ENCODE data around the gene NTM.

DNA sequence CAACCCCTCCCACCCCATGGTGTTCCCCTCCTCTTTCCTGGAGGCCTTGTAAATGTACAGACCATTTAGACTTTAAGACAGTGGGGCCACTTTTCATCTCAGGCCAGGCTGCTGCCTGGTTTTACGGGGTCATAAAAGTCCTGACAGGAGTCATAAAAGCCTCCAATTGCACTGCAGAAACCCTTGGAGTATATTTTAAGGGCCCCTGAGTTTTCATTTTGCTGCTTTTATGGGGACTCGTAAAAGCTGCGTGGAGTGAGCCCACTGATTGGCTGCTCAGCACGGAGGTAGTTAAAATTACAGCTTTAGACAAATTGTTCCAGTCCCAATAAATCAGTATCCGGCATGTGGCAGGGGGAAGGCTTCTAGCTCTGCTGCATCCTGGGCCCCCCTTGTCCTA is 627.6 kb downstream of the NTM start:
- TF ChIP-seq EZH2phosphoT487 (IDR thresholded peaks at IDR 0.05; ENCODE audit: low read depth), result no peak
- TF ChIP-seq, protein P1, sequence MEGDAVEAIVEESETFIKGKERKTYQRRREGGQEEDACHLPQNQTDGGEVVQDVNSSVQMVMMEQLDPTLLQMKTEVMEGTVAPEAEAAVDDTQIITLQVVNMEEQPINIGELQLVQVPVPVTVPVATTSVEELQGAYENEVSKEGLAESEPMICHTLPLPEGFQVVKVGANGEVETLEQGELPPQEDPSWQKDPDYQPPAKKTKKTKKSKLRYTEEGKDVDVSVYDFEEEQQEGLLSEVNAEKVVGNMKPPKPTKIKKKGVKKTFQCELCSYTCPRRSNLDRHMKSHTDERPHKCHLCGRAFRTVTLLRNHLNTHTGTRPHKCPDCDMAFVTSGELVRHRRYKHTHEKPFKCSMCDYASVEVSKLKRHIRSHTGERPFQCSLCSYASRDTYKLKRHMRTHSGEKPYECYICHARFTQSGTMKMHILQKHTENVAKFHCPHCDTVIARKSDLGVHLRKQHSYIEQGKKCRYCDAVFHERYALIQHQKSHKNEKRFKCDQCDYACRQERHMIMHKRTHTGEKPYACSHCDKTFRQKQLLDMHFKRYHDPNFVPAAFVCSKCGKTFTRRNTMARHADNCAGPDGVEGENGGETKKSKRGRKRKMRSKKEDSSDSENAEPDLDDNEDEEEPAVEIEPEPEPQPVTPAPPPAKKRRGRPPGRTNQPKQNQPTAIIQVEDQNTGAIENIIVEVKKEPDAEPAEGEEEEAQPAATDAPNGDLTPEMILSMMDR (IDR thresholded peaks at IDR 0.05; ENCODE audit: low read depth, low read length), result no peak

Measured in OCI-LY3 (cell line).